Vagina (tissue), 2 donors: ENCODE results near the gene NABP1. TPM values are rescaled to one million over a fixed set of nuclear protein-coding genes. Genes with fewer than 3 reads are reported as not detected.

Source experiments
- DNase-seq, 2 donors: peaks; one replicate each; pipeline ENCODE4 v3.0.0-alpha.2; 2017; ENCODE audit errors: extremely low spot score in 2 of 2
- H3K27ac ChIP-seq: fragments of 200-600 bp; sonication (generic); one replicate; pipeline ENCODE4 v1.5.1; 2019
- H3K27me3 ChIP-seq: fragments of 200-600 bp; sonication (generic); one replicate; pipeline ENCODE4 v1.5.1; 2019
- H3K36me3 ChIP-seq, 2 donors: fragments of 200-600 bp; sonication (generic); one replicate each; pipeline ENCODE4 v1.5.1; 2017 to 2019
- H3K4me1 ChIP-seq: fragments of 200-600 bp; sonication (generic); one replicate; pipeline ENCODE4 v1.5.1; 2019
- H3K4me3 ChIP-seq, 2 donors: fragments of 200-600 bp; sonication (generic); 1 replicate in 1 of 2; 2 replicates in 1 of 2; pipeline ENCODE4 v1.5.1; 2016 to 2019
- H3K9me3 ChIP-seq: fragments of 200-600 bp; sonication (generic); one replicate; pipeline ENCODE4 v1.5.1; 2019
- CTCF ChIP-seq, 3 experiments: fragments of 450-650 bp in 2 of 3; fragments of 200-600 bp in 1 of 3; sonication (generic) in 1 of 3; IDR thresholded peaks; one replicate each; pipeline ENCODE4 v1.5.1; 2017 to 2019; ENCODE audit warnings: antibody characterized with exemption in 3 of 3, mild to moderate bottlenecking in 2 of 3, moderate library complexity in 2 of 3
- POLR2A ChIP-seq, 2 donors: fragments of 450-650 bp; IDR thresholded peaks; one replicate each; pipeline ENCODE4 v1.6.1; 2017; ENCODE audit warnings: antibody characterized with exemption in 2 of 2, mild to moderate bottlenecking in 2 of 2, moderate library complexity in 2 of 2
- POLR2AphosphoS5 ChIP-seq, 2 donors: sonication (generic); formaldehyde crosslinking; IDR thresholded peaks; one replicate each; pipeline ENCODE4 v1.9.0; 2017; ENCODE audit warnings: antibody characterized with exemption in 2 of 2, mild to moderate bottlenecking in 2 of 2, low read depth in 1 of 2; ENCODE audit not compliant: insufficient read depth in 1 of 2
- intact Hi-C: fragments of 100-400 bp; cut with DNase I; formaldehyde crosslinking; loops from one replicate; pipeline ENCODE4 v1.15.1; 2023
- total RNA-seq: library from RNA; depleted of rRNA; stranded (reverse); fragments of >200 nt; gene quantifications from one replicate; pipeline ENCODE4 v1.2.3, GENCODE V29; 2016

The NABP1 gene
- total RNA-seq, 1 donor from 2014 or later: 35.1 TPM

GRCh38 chr2:191676790-191677645 lies 918 bp upstream of the NABP1 start:
- Histone ChIP-seq H3K9me3 (no peaks in the 10 kb centered on the region), H3K27me3 (no peaks in the 10 kb centered on the region), H3K36me3 (no peaks in the 10 kb centered on the region), H3K27ac (peak overlapping the region; percentile 95), H3K4me3 (peak overlapping the region; percentile 51 to 71), H3K4me1 (peaks cover 27% of the 10 kb centered on the region)
- intact Hi-C loops: no loop called here
- TF ChIP-seq POLR2A (IDR thresholded peaks at IDR 0.05) (no peak), CTCF (IDR thresholded peaks at IDR 0.05) (no peak), POLR2AphosphoS5 (IDR thresholded peaks at IDR 0.05; ENCODE audit: insufficient read depth in 1 of 2, low read depth in 1 of 2) (no peak)
- no peak for DNase-seq

- H3K27ac ChIP-seq: peak overlapping the region; percentile 95
- intact Hi-C loops: no loop called here
- no peaks in the 10 kb centered on the region for H3K9me3 ChIP-seq
- TF ChIP-seq POLR2AphosphoS5 (IDR thresholded peaks at IDR 0.05; ENCODE audit: insufficient read depth in 1 of 2, low read depth in 1 of 2): no peak
- TF ChIP-seq POLR2A (IDR thresholded peaks at IDR 0.05): no peak
- TF ChIP-seq CTCF (IDR thresholded peaks at IDR 0.05): no peak
- H3K36me3 ChIP-seq: peaks cover 0 to 4% of the 10 kb centered on the region in 2 donors
- H3K4me1 ChIP-seq: peaks cover 27% of the 10 kb centered on the region
- no peaks in the 10 kb centered on the region for H3K27me3 ChIP-seq
- H3K4me3 ChIP-seq: peak overlapping the region; percentile 71 to 75
- DNase-seq: no peak
These were observed 633 bp downstream of the NABP1 start for GRCh38 chr2:191678437-191679100.

- Histone ChIP-seq H3K27me3 (no peaks in the 10 kb centered on the region), H3K27ac (peak overlapping the region; percentile 95), H3K9me3 (no peaks in the 10 kb centered on the region), H3K4me3 (peak overlapping the region in 1 of 2 donors; percentile 71), H3K4me1 (peaks cover 27% of the 10 kb centered on the region), H3K36me3 (peaks cover 0 to 16% of the 10 kb centered on the region in 2 donors)
- TF ChIP-seq POLR2AphosphoS5 (IDR thresholded peaks at IDR 0.05; ENCODE audit: insufficient read depth in 1 of 2, low read depth in 1 of 2) (peak in 1 of 2 donors; percentile 74), POLR2A (IDR thresholded peaks at IDR 0.05) (no peak), CTCF (IDR thresholded peaks at IDR 0.05) (no peak)
- intact Hi-C loops: no loop called here
- DNase-seq: no peak
These were observed 2.1 kb downstream of the NABP1 start for GRCh38 chr2:191679818-191680600.

- no peak for DNase-seq
- Histone ChIP-seq H3K27ac (peak overlapping the region; percentile 95), H3K9me3 (no peaks in the 10 kb centered on the region), H3K27me3 (no peaks in the 10 kb centered on the region), H3K4me3 (no peak overlapping the region), H3K36me3 (peaks cover 0 to 20% of the 10 kb centered on the region in 2 donors), H3K4me1 (peaks cover 27% of the 10 kb centered on the region)
- intact Hi-C loops: no loop called here
- TF ChIP-seq POLR2AphosphoS5 (IDR thresholded peaks at IDR 0.05; ENCODE audit: insufficient read depth in 1 of 2, low read depth in 1 of 2): no peak
- no peak for TF ChIP-seq CTCF (IDR thresholded peaks at IDR 0.05)
- TF ChIP-seq POLR2A (IDR thresholded peaks at IDR 0.05): no peak
These were observed 2.7 kb downstream of the NABP1 start for GRCh38 chr2:191680639-191681038.
